ENCODE measurements around the gene LEPR.
"Not testable (repeated sequence)": the region's sequence is repeated elsewhere in the genome, so short reads cannot be mapped to it uniquely, and the experiment has no call there.

Gene LEPR

GRCh38 chr1:65443647-65444046, 23.2 kb downstream of the LEPR start:
- no peak for TF ChIP-seq CTCF (conservative IDR thresholded peaks at IDR 0.05; ENCODE audit: low read depth, low read length)
- DNase-seq (ENCODE audit: low read depth), result no peak
- H3K4me3 ChIP-seq (ENCODE audit: low read depth, low read length), result no peak overlapping the region

GRCh38 chr1:65444128-65444640, 23.7 kb downstream of the LEPR start:
- no peak overlapping the region for H3K4me3 ChIP-seq (ENCODE audit: low read depth, low read length)
- no peak for DNase-seq (ENCODE audit: low read depth)
- TF ChIP-seq CTCF (conservative IDR thresholded peaks at IDR 0.05; ENCODE audit: low read depth, low read length), result no peak

GRCh38 chr1:65445837-65446236, 25.4 kb downstream of the LEPR start:
- DNase-seq (ENCODE audit: low read depth), result no peak
- no peak overlapping the region for H3K4me3 ChIP-seq (ENCODE audit: low read depth, low read length)
- no peak for TF ChIP-seq CTCF (conservative IDR thresholded peaks at IDR 0.05; ENCODE audit: low read depth, low read length)

GRCh38 chr1:65449214-65449823, 28.9 kb downstream of the LEPR start:
- peak; percentile 17 for DNase-seq (ENCODE audit: low read depth)
- H3K4me3 ChIP-seq (ENCODE audit: low read depth, low read length), result no peak overlapping the region
- TF ChIP-seq CTCF (conservative IDR thresholded peaks at IDR 0.05; ENCODE audit: low read depth, low read length), result peak; percentile 41

GRCh38 chr1:65455678-65456077, 35.2 kb downstream of the LEPR start:
- not testable (repeated sequence) for H3K4me3 ChIP-seq (ENCODE audit: low read depth, low read length); DNase-seq (ENCODE audit: low read depth)

- no peak overlapping the region for H3K4me3 ChIP-seq (ENCODE audit: low read depth, low read length)
- no peak for DNase-seq (ENCODE audit: low read depth)
- no peak for TF ChIP-seq CTCF (conservative IDR thresholded peaks at IDR 0.05; ENCODE audit: low read depth, low read length)
Observed at GRCh38 chr1:65456481-65456880, 36.0 kb downstream of the LEPR start.

- no peak for DNase-seq (ENCODE audit: low read depth)
- H3K4me3 ChIP-seq (ENCODE audit: low read depth, low read length), result no peak overlapping the region
- TF ChIP-seq CTCF (conservative IDR thresholded peaks at IDR 0.05; ENCODE audit: low read depth, low read length), result no peak
Observed at GRCh38 chr1:65457868-65458267, 37.4 kb downstream of the LEPR start.

All from choroid plexus epithelial cell (primary cell).